D721Med (cell line): ENCODE data around the gene CRTAC1.
"Not testable (repeated sequence)": the region's sequence is repeated elsewhere in the genome, so short reads cannot be mapped to it uniquely, and the experiment has no call there.

Experiments
- DNase-seq: peaks from one replicate; pipeline ENCODE4 v3.0.0; 2011; ENCODE audit warnings: low spot score; ENCODE audit not compliant: insufficient read length
- FAIRE-seq: peaks from 2 replicates; lab custom pipeline; 2011; peaks lifted over from hg19 to GRCh38; lab: Jason Lieb, UNC
- TF ChIP-seq, protein P1 (sequence below): IDR thresholded peaks from 2 replicates; pipeline ENCODE4 v1.5.1; 2012; ENCODE audit warnings: mild to moderate bottlenecking, control low read depth; ENCODE audit not compliant: insufficient read depth; ENCODE audit errors: missing control alignments

CRTAC1 gene

DNA sequence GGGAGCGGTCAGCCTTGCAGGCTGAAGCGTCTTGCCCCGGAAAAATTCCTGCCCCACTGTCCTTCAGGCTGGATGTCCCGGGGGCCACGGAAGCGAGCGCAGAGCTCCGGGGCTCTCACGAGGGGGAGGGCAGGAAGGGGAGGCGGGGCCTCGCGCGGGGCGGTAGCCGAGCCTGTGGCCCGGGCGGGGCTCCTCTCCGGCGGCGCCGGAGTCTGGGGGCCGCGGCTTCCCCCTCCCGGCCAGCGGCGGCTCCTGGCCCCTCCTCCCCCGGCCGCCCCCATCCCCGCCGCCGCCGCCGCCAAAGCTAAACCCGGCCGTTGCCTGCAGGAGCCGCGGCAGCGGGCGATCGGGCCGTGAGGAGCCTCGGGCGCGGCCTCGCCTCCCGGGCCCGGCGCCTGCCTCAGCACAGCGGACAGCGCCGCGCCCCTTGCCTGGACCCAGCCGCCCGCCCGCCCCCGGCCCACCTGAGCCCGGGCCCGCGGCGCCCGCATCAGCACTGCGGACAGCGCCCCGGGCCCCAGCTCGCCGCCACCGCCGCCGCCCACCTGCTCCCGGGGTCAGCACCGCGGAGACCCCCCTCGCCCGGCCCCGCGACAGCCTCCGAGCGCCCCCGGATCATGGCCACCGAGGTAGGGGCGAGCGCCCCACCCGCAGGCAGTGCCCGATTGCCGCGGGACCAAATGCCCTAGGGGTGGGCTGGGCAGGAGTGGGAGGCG is 180.6 kb downstream of the CRTAC1 start, which contains the start of gene GOLGA7B:
Gene GOLGA7B (plus strand): TSS at position 157 of the 716 bp plus-strand sequence. CDS start 461 bp downstream, at position 618.
- DNase-seq = peak; percentile 67
- TF ChIP-seq, protein P1, sequence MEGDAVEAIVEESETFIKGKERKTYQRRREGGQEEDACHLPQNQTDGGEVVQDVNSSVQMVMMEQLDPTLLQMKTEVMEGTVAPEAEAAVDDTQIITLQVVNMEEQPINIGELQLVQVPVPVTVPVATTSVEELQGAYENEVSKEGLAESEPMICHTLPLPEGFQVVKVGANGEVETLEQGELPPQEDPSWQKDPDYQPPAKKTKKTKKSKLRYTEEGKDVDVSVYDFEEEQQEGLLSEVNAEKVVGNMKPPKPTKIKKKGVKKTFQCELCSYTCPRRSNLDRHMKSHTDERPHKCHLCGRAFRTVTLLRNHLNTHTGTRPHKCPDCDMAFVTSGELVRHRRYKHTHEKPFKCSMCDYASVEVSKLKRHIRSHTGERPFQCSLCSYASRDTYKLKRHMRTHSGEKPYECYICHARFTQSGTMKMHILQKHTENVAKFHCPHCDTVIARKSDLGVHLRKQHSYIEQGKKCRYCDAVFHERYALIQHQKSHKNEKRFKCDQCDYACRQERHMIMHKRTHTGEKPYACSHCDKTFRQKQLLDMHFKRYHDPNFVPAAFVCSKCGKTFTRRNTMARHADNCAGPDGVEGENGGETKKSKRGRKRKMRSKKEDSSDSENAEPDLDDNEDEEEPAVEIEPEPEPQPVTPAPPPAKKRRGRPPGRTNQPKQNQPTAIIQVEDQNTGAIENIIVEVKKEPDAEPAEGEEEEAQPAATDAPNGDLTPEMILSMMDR = no peak
- FAIRE-seq = no peak

DNA sequence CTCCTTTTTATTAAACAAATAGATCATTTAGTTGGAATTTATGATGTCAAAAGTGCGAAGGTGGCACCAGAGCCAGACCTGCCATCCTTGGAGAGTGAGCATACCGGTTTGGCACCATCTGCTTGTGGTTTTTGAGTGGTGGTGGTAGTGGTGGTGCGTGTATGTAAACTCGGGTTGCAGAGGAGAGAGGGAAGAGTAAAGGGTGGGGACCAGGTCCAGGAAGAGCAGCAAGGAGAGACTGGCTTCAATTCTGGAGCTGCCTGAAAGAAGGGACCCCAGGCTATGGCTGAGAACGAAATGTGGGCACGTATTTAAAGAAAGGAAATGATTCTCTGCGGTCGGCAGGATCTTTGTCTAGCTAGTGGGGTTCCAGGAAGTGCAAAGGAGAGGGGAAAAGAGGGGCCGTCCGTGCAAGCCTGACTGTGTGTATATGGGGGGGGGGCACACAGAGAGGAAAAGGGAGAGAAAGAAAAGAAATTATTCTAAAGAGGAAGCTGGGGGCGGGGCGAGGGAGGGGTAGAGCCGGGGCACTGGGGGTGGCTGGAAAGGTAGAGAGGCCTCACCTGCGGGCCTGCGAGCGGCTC is 181.2 kb downstream of the CRTAC1 start:
- DNase-seq (peak; percentile 38), FAIRE-seq (no peak)

DNA sequence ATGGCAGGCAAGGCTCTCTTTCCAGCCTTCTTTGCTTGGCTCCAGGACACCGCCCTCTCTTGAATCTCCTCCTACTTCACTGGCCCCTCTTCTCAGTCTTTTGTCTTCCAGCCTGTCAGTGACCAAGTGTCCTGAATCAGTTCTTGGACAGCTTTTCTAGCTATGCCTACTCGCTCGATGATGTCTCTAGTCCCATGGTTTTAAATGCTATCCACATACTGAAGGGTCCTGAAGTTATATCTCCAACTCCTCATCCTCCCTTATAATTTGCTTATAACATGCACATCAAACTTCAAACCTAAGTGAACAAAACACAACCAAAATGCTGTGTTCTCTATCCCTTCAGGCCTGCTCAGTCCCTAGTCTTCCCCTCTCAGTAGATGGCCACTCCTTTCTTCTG is 185.7 kb downstream of the CRTAC1 start:
- TF ChIP-seq, protein P1 = no peak
- no peak for DNase-seq
- FAIRE-seq = no peak

More for the DNA sequence above, 181.2 kb downstream of the CRTAC1 start:
- TF ChIP-seq, protein P1 = no peak

DNA sequence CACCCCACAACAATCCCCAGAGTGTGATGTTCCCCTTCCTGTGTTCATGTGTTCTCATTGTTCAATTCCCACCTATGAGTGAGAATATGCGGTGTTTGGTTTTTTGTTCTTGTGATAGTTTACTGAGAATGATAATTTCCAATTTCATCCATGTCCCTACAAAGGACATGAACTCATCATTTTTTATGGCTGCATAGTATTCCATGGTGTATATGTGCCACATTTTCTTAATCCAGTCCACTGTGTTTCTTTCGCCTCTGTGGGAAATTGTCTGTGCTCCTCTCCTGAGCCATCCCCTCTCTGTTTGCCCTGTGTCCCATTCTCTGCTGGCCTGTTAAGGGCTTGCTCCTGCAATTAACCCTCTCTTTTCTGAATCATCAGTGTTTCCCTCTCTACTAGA is 186.4 kb downstream of the CRTAC1 start:
- FAIRE-seq, DNase-seq: not testable (repeated sequence)

DNA sequence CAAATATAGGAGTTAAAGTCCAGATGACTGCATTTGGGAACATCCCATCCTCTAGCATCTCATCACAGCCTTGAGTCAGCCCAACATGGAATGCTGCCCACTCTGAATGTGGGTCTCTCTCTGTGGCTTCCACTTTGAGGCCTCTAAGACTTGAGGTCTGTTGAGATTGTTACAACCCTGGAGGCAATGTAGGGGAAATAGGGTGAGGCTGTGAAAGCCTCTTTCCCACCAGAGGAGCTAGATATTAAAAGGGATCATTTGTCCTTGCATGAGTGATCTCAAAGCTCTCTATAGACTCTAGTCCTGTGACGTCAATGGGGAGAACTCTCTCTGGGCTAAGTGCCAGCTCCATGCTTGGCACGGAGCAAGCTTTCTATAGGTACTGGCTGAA is 187.1 kb downstream of the CRTAC1 start:
- no peak for FAIRE-seq
- DNase-seq = no peak
- TF ChIP-seq, protein P1 = no peak

DNA sequence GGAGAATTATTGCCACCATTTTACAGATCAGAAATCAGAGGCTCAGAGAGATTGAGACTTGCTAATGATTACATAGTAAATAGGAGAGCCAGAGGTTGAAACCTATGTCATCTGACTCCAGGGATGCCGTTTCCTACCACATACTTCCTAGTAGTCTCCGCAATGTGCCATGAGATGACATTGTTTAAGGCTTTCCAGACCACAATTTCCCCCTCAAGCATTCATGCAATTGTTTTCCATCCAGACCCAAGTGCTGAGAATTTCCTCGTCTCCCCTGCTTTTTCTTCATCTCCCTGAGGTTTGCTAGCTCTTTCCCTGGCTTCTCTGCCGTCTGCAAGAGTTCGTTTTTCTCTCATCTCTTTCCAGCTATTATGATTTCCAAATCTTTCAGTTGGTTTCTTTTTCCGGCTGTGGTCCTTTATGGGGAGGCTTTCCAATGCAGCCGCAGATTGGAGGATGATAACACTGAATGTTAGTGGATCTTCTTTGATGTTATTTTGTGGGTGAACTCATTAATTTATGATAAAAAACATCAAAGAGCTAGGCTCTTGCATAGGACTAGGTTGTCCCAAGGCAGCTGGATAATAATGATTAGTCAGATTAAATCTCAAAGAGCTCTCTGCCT is 187.7 kb downstream of the CRTAC1 start:
- TF ChIP-seq, protein P1 = no peak
- no peak for FAIRE-seq

DNA sequence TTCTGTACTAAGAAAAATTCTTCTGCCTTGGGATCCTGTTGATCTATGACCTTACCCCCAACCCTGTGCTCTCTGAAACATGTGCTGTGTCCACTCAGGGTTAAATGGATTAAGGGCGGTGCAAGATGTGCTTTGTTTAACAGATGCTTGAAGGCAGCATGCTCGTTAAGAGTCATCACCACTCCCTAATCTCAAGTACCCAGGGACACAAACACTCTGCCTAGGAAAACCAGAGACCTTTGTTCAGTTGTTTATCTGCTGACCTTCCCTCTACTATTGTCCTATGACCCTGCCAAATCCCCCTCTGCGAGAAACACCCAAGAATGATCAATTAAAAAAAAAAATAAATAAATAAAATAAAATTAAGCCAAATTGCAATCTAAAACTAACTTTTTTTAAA is 188.3 kb downstream of the CRTAC1 start:
- DNase-seq, FAIRE-seq: not testable (repeated sequence)

More for the DNA sequence above, 187.7 kb downstream of the CRTAC1 start:
- DNase-seq = no peak

DNA sequence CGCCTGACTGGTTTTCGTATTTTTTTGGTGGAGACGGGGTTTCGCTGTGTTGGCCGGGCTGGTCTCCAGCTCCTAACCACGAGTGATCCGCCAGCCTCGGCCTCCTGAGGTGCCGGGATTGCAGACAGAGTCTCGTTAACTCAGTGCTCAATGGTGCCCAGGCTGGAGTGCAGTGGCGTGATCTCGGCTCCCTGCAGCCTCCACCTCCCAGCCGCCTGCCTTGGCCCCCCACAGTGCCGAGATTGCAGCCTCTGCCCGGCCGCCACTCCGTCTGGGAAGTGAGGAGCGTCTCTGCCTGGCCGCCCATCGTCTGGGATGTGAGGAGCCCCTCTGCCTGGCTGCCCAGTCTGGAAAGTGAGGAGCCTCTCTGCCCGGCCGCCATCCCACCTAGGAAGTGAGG is 189.3 kb downstream of the CRTAC1 start:
- not testable (repeated sequence) for FAIRE-seq, DNase-seq
